Liver (tissue), 9 donors: ENCODE data around the gene PHF23. TPM values are rescaled to one million over a fixed set of nuclear protein-coding genes. Genes with fewer than 3 reads are reported as not detected.

Experiments used
- DNase-seq: peaks from one replicate; pipeline ENCODE4 v3.0.0-alpha.2; 2017; ENCODE audit warnings: low spot score
- H3K27ac ChIP-seq, 2 donors: one replicate each; pipeline ENCODE4 v1.7.0; 2013; ENCODE audit warnings: inconsistent platforms in 2 of 2, low read length in 2 of 2, control low read depth in 1 of 2, low read depth in 1 of 2, mild to moderate bottlenecking in 1 of 2
- H3K27me3 ChIP-seq, 4 donors: one replicate each; pipeline versions ENCODE4 v1.6.1 to v1.7.0; 2013; ENCODE audit warnings: low read length in 3 of 4, inconsistent platforms in 1 of 4, mild to moderate bottlenecking in 1 of 4, moderate library complexity in 1 of 4; ENCODE audit not compliant: control insufficient read depth in 4 of 4, insufficient read depth in 4 of 4
- H3K36me3 ChIP-seq, 4 donors: one replicate each; pipeline versions ENCODE4 v1.6.1 to v1.7.0; 2013; ENCODE audit warnings: low read length in 3 of 4, mild to moderate bottlenecking in 3 of 4, low read depth in 1 of 4, moderate library complexity in 1 of 4; ENCODE audit not compliant: control insufficient read depth in 4 of 4, insufficient read depth in 3 of 4
- H3K4me1 ChIP-seq, 4 donors: one replicate each; pipeline versions ENCODE4 v1.6.1 to v1.7.0; 2013; ENCODE audit warnings: low read length in 3 of 4, mild to moderate bottlenecking in 3 of 4, moderate library complexity in 1 of 4; ENCODE audit not compliant: control insufficient read depth in 4 of 4, insufficient read depth in 4 of 4
- H3K4me3 ChIP-seq, 3 donors: one replicate each; pipeline versions ENCODE4 v1.6.1 to v1.7.0; 2013; ENCODE audit warnings: low read length in 3 of 3, control low read depth in 1 of 3, low read depth in 1 of 3, mild to moderate bottlenecking in 1 of 3
- H3K9ac ChIP-seq, 2 donors: one replicate each; pipeline ENCODE4 v1.7.0; 2013; ENCODE audit warnings: low read length in 2 of 2, mild to moderate bottlenecking in 2 of 2, moderate library complexity in 2 of 2, control low read depth in 1 of 2, low read depth in 1 of 2
- H3K9me3 ChIP-seq, 4 donors: one replicate each; pipeline versions ENCODE4 v1.6.1 to v1.7.0; 2013; ENCODE audit warnings: low read length in 3 of 4; ENCODE audit not compliant: control insufficient read depth in 4 of 4
- CTCF ChIP-seq: fragments of 150-350 bp; IDR thresholded peaks from 2 replicates; pipeline ENCODE4 v1.5.1; 2017; ENCODE audit warnings: improper control_type of control experiment, low read depth, low read length; ENCODE audit not compliant: missing input control
- EGR1 ChIP-seq, 2 donors: IDR thresholded peaks; 2 replicates each; pipeline ENCODE4 v1.6.1; 2016 to 2018; ENCODE audit warnings: antibody characterized with exemption in 2 of 2, low read depth in 2 of 2
- FOXA1 ChIP-seq: IDR thresholded peaks from 2 replicates; pipeline ENCODE4 v1.6.1; 2016; ENCODE audit warnings: antibody characterized with exemption
- FOXA2 ChIP-seq: IDR thresholded peaks from 2 replicates; pipeline ENCODE4 v1.6.1; 2016; ENCODE audit warnings: antibody characterized with exemption
- GABPA ChIP-seq, 2 donors: IDR thresholded peaks in 1 of 2; conservative IDR thresholded peaks in 1 of 2; 2 replicates each; pipeline ENCODE4 v1.6.1; 2016; ENCODE audit warnings: antibody characterized with exemption in 2 of 2, mild to moderate bottlenecking in 1 of 2, moderate library complexity in 1 of 2
- HNF4A ChIP-seq, 2 donors: conservative IDR thresholded peaks; 2 replicates each; pipeline ENCODE4 v1.6.1; 2016; ENCODE audit warnings: antibody characterized with exemption in 2 of 2, mild to moderate bottlenecking in 2 of 2
- HNF4G ChIP-seq: IDR thresholded peaks from 2 replicates; pipeline ENCODE4 v1.6.1; 2016; ENCODE audit warnings: antibody characterized with exemption
- JUND ChIP-seq, 2 donors: IDR thresholded peaks; 2 replicates each; pipeline ENCODE4 v1.6.1; 2016; ENCODE audit warnings: antibody characterized with exemption in 2 of 2
- MAX ChIP-seq: IDR thresholded peaks from 2 replicates; pipeline ENCODE4 v1.6.1; 2016; ENCODE audit warnings: antibody characterized with exemption
- NR2F2 ChIP-seq: IDR thresholded peaks from 2 replicates; pipeline ENCODE4 v1.6.1; 2016; ENCODE audit warnings: antibody characterized with exemption
- RAD21 ChIP-seq, 2 donors: IDR thresholded peaks; 2 replicates each; pipeline ENCODE4 v1.6.1; 2016; ENCODE audit warnings: antibody characterized with exemption in 2 of 2, mild to moderate bottlenecking in 2 of 2
- REST ChIP-seq: IDR thresholded peaks from 2 replicates; pipeline ENCODE4 v1.6.1; 2016; ENCODE audit warnings: antibody characterized with exemption, mild to moderate bottlenecking
- SP1 ChIP-seq: IDR thresholded peaks from 2 replicates; pipeline ENCODE4 v1.6.1; 2018; ENCODE audit warnings: antibody characterized with exemption, mild to moderate bottlenecking
- ZBTB33 ChIP-seq: IDR thresholded peaks from 2 replicates; pipeline ENCODE4 v1.6.1; 2016; ENCODE audit warnings: antibody characterized with exemption
- WGBS: extraction: QIAGEN DNeasy Blood & Tissue Kit; methylation state at CpG from one replicate; pipeline ENCODE4 v1.1.7; 2013; 5-methylcytosine and 5-hydroxymethylcytosine counted together
- polyA plus RNA-seq, 2 donors: library from polyadenylated mRNA; stranded (reverse) in 1 of 2; unstranded in 1 of 2; fragments of 200-250 nt in 1 of 2; fragments of >200 nt in 1 of 2; fragmentation: Nextera tagmentation in 1 of 2; extraction: Ambion mirVana in 1 of 2; gene quantifications; one replicate each; pipeline versions ENCODE4 v1.2.1 to v1.2.3, GENCODE V29; 2013 to 2015
- total RNA-seq, 2 donors: library from RNA; depleted of rRNA; stranded (reverse); fragments of >200 nt; gene quantifications; one replicate each; pipeline ENCODE4 v1.2.3, GENCODE V29; 2014
- donor health status: healthy.
- donor health status: healthy.
- donor health status: healthy.
- donor health status: healthy.
- donor health status: healthy.

The PHF23 gene
- total and polyA plus RNA-seq, 4 donors: 14.0 to 18.3 (median 15.2) TPM

GRCh38 chr17:7207120-7208001 lies 31.9 kb downstream of the PHF23 start:
- DNase-seq: no peak
- H3K27me3 ChIP-seq: no peaks in the 10 kb centered on the region
- H3K9me3 ChIP-seq: no peaks in the 10 kb centered on the region
- no peak overlapping the region for H3K9ac ChIP-seq
- H3K4me1 ChIP-seq: peaks cover 0 to 2% (median 0%) of the 10 kb centered on the region in 4 donors
- TF ChIP-seq FOXA2 (no peak), EGR1 (IDR thresholded peaks at IDR 0.05; ENCODE audit: low read depth in 2 of 2) (no peak), REST (no peak), CTCF (no peak), HNF4G (no peak), SP1 (no peak), MAX (no peak), RAD21 (IDR thresholded peaks at IDR 0.05) (no peak), NR2F2 (no peak), GABPA (IDR thresholded peaks at IDR 0.05 in 1 of 2, conservative IDR thresholded peaks at IDR 0.05 in 1 of 2) (no peak), JUND (IDR thresholded peaks at IDR 0.05) (no peak), FOXA1 (no peak)
- WGBS: 91% methylated on average over 24 of the region's 24 CpGs
- no peak overlapping the region for H3K27ac ChIP-seq
- no peak overlapping the region for H3K4me3 ChIP-seq
- no peaks in the 10 kb centered on the region for H3K36me3 ChIP-seq

- peak overlapping the region in 1 of 2 donors; percentile 49 for H3K27ac ChIP-seq
- no peak overlapping the region for H3K9ac ChIP-seq
- TF ChIP-seq GABPA (IDR thresholded peaks at IDR 0.05 in 1 of 2, conservative IDR thresholded peaks at IDR 0.05 in 1 of 2) (no peak), SP1 (no peak), ZBTB33 (no peak), FOXA1 (no peak), JUND (IDR thresholded peaks at IDR 0.05) (no peak), HNF4A (conservative IDR thresholded peaks at IDR 0.05) (no peak), HNF4G (no peak), FOXA2 (no peak), EGR1 (IDR thresholded peaks at IDR 0.05; ENCODE audit: low read depth in 2 of 2) (no peak), REST (no peak), CTCF (no peak), NR2F2 (no peak)
These were observed 33.7 kb downstream of the PHF23 start for GRCh38 chr17:7205561-7205960.

More at GRCh38 chr17:7205561-7205960, 33.7 kb downstream of the PHF23 start:
- Histone ChIP-seq H3K4me3 (no peak overlapping the region), H3K36me3 (no peaks in the 10 kb centered on the region), H3K9me3 (no peaks in the 10 kb centered on the region), H3K27me3 (no peaks in the 10 kb centered on the region), H3K4me1 (peaks cover 0 to 2% (median 0%) of the 10 kb centered on the region in 4 donors)
- DNase-seq: no peak
- 71% methylated on average over 15 of the region's 15 CpGs for WGBS
